ENCODE results near the gene IFITM10.

The IFITM10 gene

GRCh38 chr11:1749395-1750351, 722 bp downstream of the IFITM10 start:
- Histone ChIP-seq H3K36me3 (ENCODE audit: insufficient read depth) (no peaks in the 10 kb centered on the region), H3K4me3 (IDR thresholded peaks at IDR 0.05; ENCODE audit: insufficient read depth, low read depth, low read length) (no peak overlapping the region), H4K20me1 (ENCODE audit: insufficient read depth) (no peaks in the 10 kb centered on the region), H2AFZ (ENCODE audit: low read depth) (no peak overlapping the region), H3K27me3 (ENCODE audit: insufficient read depth, low read depth) (peaks cover 10% of the 10 kb centered on the region; the same call in 1 of the 2 replicates), H3K4me1 (ENCODE audit: low read depth, poor library complexity, severe bottlenecking) (no peaks in the 10 kb centered on the region), H3K9ac (no peak overlapping the region), H3K4me2 (no peak overlapping the region), H3K79me2 (ENCODE audit: insufficient read depth, low read depth) (no peaks in the 10 kb centered on the region), H3K27ac (no peak overlapping the region)
- no peak for TF ChIP-seq CTCF (conservative IDR thresholded peaks at IDR 0.05; ENCODE audit: low read depth, low read length)

- Histone ChIP-seq H3K4me3 (IDR thresholded peaks at IDR 0.05; ENCODE audit: insufficient read depth, low read depth, low read length) (no peak overlapping the region), H3K4me1 (ENCODE audit: low read depth, poor library complexity, severe bottlenecking) (no peaks in the 10 kb centered on the region), H4K20me1 (ENCODE audit: insufficient read depth) (no peaks in the 10 kb centered on the region), H3K27ac (no peak overlapping the region), H3K9ac (no peak overlapping the region), H3K4me2 (no peak overlapping the region), H3K36me3 (ENCODE audit: insufficient read depth) (no peaks in the 10 kb centered on the region), H2AFZ (ENCODE audit: low read depth) (no peak overlapping the region), H3K27me3 (ENCODE audit: insufficient read depth, low read depth) (peaks cover 18% of the 10 kb centered on the region; the same call in 1 of the 2 replicates), H3K79me2 (ENCODE audit: insufficient read depth, low read depth) (no peaks in the 10 kb centered on the region)
- no peak for TF ChIP-seq CTCF (conservative IDR thresholded peaks at IDR 0.05; ENCODE audit: low read depth, low read length)
Measured at GRCh38 chr11:1748636-1749394, 1.6 kb downstream of the IFITM10 start.

- H3K27me3 ChIP-seq (ENCODE audit: insufficient read depth, low read depth): peaks cover 22% of the 10 kb centered on the region; the same call in 1 of the 2 replicates
- H4K20me1 ChIP-seq (ENCODE audit: insufficient read depth): no peaks in the 10 kb centered on the region
- no peak overlapping the region for H2AFZ ChIP-seq (ENCODE audit: low read depth)
- no peaks in the 10 kb centered on the region for H3K79me2 ChIP-seq (ENCODE audit: insufficient read depth, low read depth)
- H3K4me3 ChIP-seq (IDR thresholded peaks at IDR 0.05; ENCODE audit: insufficient read depth, low read depth, low read length): no peak overlapping the region
- no peak overlapping the region for H3K4me2 ChIP-seq
- no peak overlapping the region for H3K27ac ChIP-seq
- no peak overlapping the region for H3K9ac ChIP-seq
- H3K36me3 ChIP-seq (ENCODE audit: insufficient read depth): no peaks in the 10 kb centered on the region
- H3K4me1 ChIP-seq (ENCODE audit: low read depth, poor library complexity, severe bottlenecking): no peaks in the 10 kb centered on the region
- no peak for TF ChIP-seq CTCF (conservative IDR thresholded peaks at IDR 0.05; ENCODE audit: low read depth, low read length)
Measured at GRCh38 chr11:1747753-1748635, 2.4 kb downstream of the IFITM10 start.
